ENCODE results near the gene SLC2A11. TPM values are rescaled to one million over a fixed set of nuclear protein-coding genes. Genes with fewer than 3 reads are reported as not detected.

Gene SLC2A11
- total and polyA plus RNA-seq, 9 of the 15 experiments (the other 6 are each of a cell fraction or from before 2014, with no cell fraction given), result 0.44 to 2.7 (median 2.1) TPM

- TF ChIP-seq TAL1 (IDR thresholded peaks at IDR 0.05) (no peak), UBTF (IDR thresholded peaks at IDR 0.05; ENCODE audit: borderline replicate concordance in 1 of 2, low read depth in 2 of 2, low read length in 2 of 2) (no peak)
Measured at GRCh38 chr22:23904573-23905254, 47.0 kb downstream of the SLC2A11 start (continued).

GRCh38 chr22:23906641-23907040 lies 49.0 kb downstream of the SLC2A11 start:
- in situ Hi-C loops (cut with MboI) (no loop called here), intact Hi-C loops (cut with micrococcal nuclease) (no loop called here)
- Histone ChIP-seq H3K9me1 (ENCODE audit: control insufficient read depth, insufficient read depth, low read length) (no peaks in the 10 kb centered on the region), H2AFZ (ENCODE audit: low read depth, low read length) (no peak overlapping the region), H3K36me3 (ENCODE audit: control insufficient read depth, insufficient read depth, low read length) (no peaks in the 10 kb centered on the region), H3K27me3 (ENCODE audit: control insufficient read depth in 2 of 2, insufficient read depth in 2 of 2, low read length in 2 of 2) (no peaks in the 10 kb centered on the region), H3K4me2 (ENCODE audit: insufficient read depth, low read length) (no peak overlapping the region), H3K4me3 (no peak overlapping the region), H3K9me3 (replicated peaks; ENCODE audit: control insufficient read depth, insufficient read depth, low read depth, low read length) (no peaks in the 10 kb centered on the region), H3K27ac (ENCODE audit: extremely low read depth, low read depth, low read length) (no peak overlapping the region), H3K4me1 (replicated peaks in 1 of 2; ENCODE audit: control insufficient read depth in 2 of 2, insufficient read depth in 2 of 2, low read length in 2 of 2) (peaks cover 4 to 6% of the 10 kb centered on the region in 2 experiments), H3K79me2 (ENCODE audit: control insufficient read depth, insufficient read depth, low read length) (no peaks in the 10 kb centered on the region), H3K9ac (ENCODE audit: insufficient read depth in 1 of 2, low read depth in 2 of 2, low read length in 2 of 2) (0 out of 4 replicates have a peak overlapping the region, but pooled peaks of 1 of the 2 experiments have one; percentile 35), H4K20me1 (replicated peaks; ENCODE audit: control insufficient read depth, insufficient read depth, low read length) (no peaks in the 10 kb centered on the region)
- WGBS (ENCODE audit: insufficient coverage, low coverage, missing lambda C conversion rate), result 93% methylated on average over 4 of the region's 4 CpGs
- no peak for DNase-seq (ENCODE audit: extremely low read depth in 1 of 4, low spot score in 3 of 4)
- CTCF ChIA-PET (ENCODE audit: low intra/inter-chr PET ratio), result no interaction called here
- no peak for ATAC-seq
- POLR2A ChIA-PET, result interaction anchor here (0.6 kb wide), 1 partner anchor 12 kb away, joined by 3 read pairs; the partner anchor contains the start of gene MIF
- BruUV-seq (replicated peaks), result no TSS peak
- no peak for FAIRE-seq
- TF ChIP-seq ZNF197 (CRISPR knock-in tag; IDR thresholded peaks at IDR 0.05; ENCODE audit: low read depth), result no peak
- no peak for TF ChIP-seq SMARCA4 (IDR thresholded peaks at IDR 0.05)
- TF ChIP-seq GATAD2B (IDR thresholded peaks at IDR 0.05; ENCODE audit: borderline replicate concordance), result no peak
- TF ChIP-seq TEAD2 (tag; IDR thresholded peaks at IDR 0.05), result no peak
- TF ChIP-seq POU5F1 (IDR thresholded peaks at IDR 0.05; ENCODE audit: borderline replicate concordance, low read depth, low read length, partially characterized antibody), result no peak
- TF ChIP-seq SREBF2 (CRISPR knock-in tag; IDR thresholded peaks at IDR 0.05), result no peak
- no peak for TF ChIP-seq BDP1 (IDR thresholded peaks at IDR 0.05; ENCODE audit: insufficient read depth, insufficient read length)
- no peak for TF ChIP-seq SIRT6 (IDR thresholded peaks at IDR 0.05; ENCODE audit: low read depth, low read length)
- no peak for TF ChIP-seq MTA2 (IDR thresholded peaks at IDR 0.05; ENCODE audit: low read depth)
- no peak for TF ChIP-seq SNRNP70 (optimal IDR thresholded peaks at IDR 0.05; ENCODE audit: low read depth, low read length)
- no peak for TF ChIP-seq ZSCAN32 (CRISPR knock-in tag; IDR thresholded peaks at IDR 0.05)
- TF ChIP-seq MYBL2 (IDR thresholded peaks at IDR 0.05; ENCODE audit: low read depth), result no peak
- no peak for TF ChIP-seq MYBL2 (CRISPR knock-in tag; IDR thresholded peaks at IDR 0.05; ENCODE audit: borderline replicate concordance)
- no peak for TF ChIP-seq KAT2B (IDR thresholded peaks at IDR 0.05; ENCODE audit: low read depth, low read length)
